H1 (cell line): ENCODE results near the gene PLPPR2. TPM values are rescaled to one million over a fixed set of nuclear protein-coding genes. Genes with fewer than 3 reads are reported as not detected.

Experiments used
- CTCF ChIA-PET: fragments of 300-600 bp; sonication (Branson Sonifier 250); formaldehyde crosslinking; loops from one replicate; lab custom pipeline; 2021; ENCODE audit not compliant: partially characterized antibody; lab: Charles Lee
- POLR2A ChIA-PET: fragments of 300-600 bp; sonication (Branson Sonifier 250); formaldehyde crosslinking; loops from one replicate; lab custom pipeline; 2021; ENCODE audit warnings: inconsistent platforms; ENCODE audit not compliant: partially characterized antibody; lab: Charles Lee
- DNase-seq, 2 experiments: peaks; one replicate each; pipeline versions ENCODE4 v3.0.0 to v3.0.0-alpha.2; 2010 to 2022; ENCODE audit warnings: low spot score in 2 of 2, low read depth in 1 of 2, mixed read lengths in 1 of 2
- FAIRE-seq: peaks from 2 replicates; lab custom pipeline; 2011; peaks lifted over from hg19 to GRCh38; lab: Jason Lieb, UNC
- H2AFZ ChIP-seq: 2 replicates; pipeline ENCODE4 v1.8.1; 2012; ENCODE audit warnings: low read length, inconsistent platforms
- H2AK5ac ChIP-seq: 2 replicates; pipeline ENCODE4 v1.6.1; 2013; ENCODE audit warnings: low read depth, low read length
- H2BK120ac ChIP-seq: replicated peaks from 2 replicates; pipeline ENCODE3; 2013; ENCODE audit warnings: low read depth, low read length, inconsistent platforms
- H2BK12ac ChIP-seq: 2 replicates; pipeline ENCODE4 v1.6.1; 2013; ENCODE audit warnings: low read depth, low read length
- H2BK15ac ChIP-seq: 2 replicates; pipeline ENCODE4 v1.6.1; 2013; ENCODE audit warnings: low read length
- H2BK20ac ChIP-seq: 2 replicates; pipeline ENCODE4 v1.6.1; 2013; ENCODE audit warnings: low read length
- H2BK5ac ChIP-seq: 2 replicates; pipeline ENCODE4 v1.6.1; 2013; ENCODE audit warnings: low read depth, low read length
- H3K14ac ChIP-seq: 2 replicates; pipeline ENCODE4 v1.6.1; 2013; ENCODE audit warnings: inconsistent platforms; ENCODE audit not compliant: insufficient read length
- H3K18ac ChIP-seq: 2 replicates; pipeline ENCODE4 v1.6.1; 2013; ENCODE audit warnings: low read length; ENCODE audit errors: extremely low read depth
- H3K23ac ChIP-seq: 2 replicates; pipeline ENCODE4 v1.6.1; 2013; ENCODE audit warnings: inconsistent platforms; ENCODE audit not compliant: insufficient read length
- H3K23me2 ChIP-seq: 2 replicates; pipeline ENCODE4 v1.6.1; 2013; ENCODE audit warnings: low read depth, low read length
- H3K27ac ChIP-seq: 2 replicates; pipeline ENCODE4 v1.6.1; 2011; ENCODE audit warnings: low read depth, low read length, inconsistent platforms
- H3K27me3 ChIP-seq, 4 experiments: replicated peaks in 1 of 4; 1 replicate in 1 of 4; 2 replicates in 3 of 4; pipeline versions ENCODE4 v1.6.1 to v1.8.1; 2011 to 2013; ENCODE audit warnings: low read length in 3 of 4, mild to moderate bottlenecking in 3 of 4, inconsistent platforms in 2 of 4, mixed read lengths in 2 of 4, moderate library complexity in 1 of 4; ENCODE audit not compliant: control insufficient read depth in 3 of 4, insufficient read depth in 3 of 4; ENCODE audit errors: extremely low read depth in 1 of 4
- H3K36me3 ChIP-seq, 4 experiments: 2 replicates each; pipeline versions ENCODE4 v1.6.1 to v1.8.1; 2011 to 2013; ENCODE audit warnings: mild to moderate bottlenecking in 4 of 4, low read length in 3 of 4, moderate library complexity in 2 of 4, control low read depth in 1 of 4, inconsistent platforms in 1 of 4; ENCODE audit not compliant: insufficient read depth in 4 of 4, control insufficient read depth in 2 of 4
- H3K4ac ChIP-seq: replicated peaks from 2 replicates; pipeline ENCODE3; 2013; ENCODE audit warnings: low read length, low read depth, mixed read lengths, inconsistent platforms; ENCODE audit not compliant: insufficient read length
- H3K4me1 ChIP-seq, 4 experiments: replicated peaks in 1 of 4; 1 replicate in 1 of 4; 2 replicates in 3 of 4; pipeline versions ENCODE4 v1.6.1 to v1.8.1; 2011 to 2013; ENCODE audit warnings: low read length in 3 of 4, inconsistent platforms in 2 of 4, mixed read lengths in 1 of 4; ENCODE audit not compliant: insufficient read depth in 4 of 4, control insufficient read depth in 3 of 4
- H3K4me2 ChIP-seq, 2 experiments: 2 replicates each; pipeline versions ENCODE4 v1.6.1 to v1.8.1; 2011 to 2013; ENCODE audit warnings: low read depth in 2 of 2, low read length in 2 of 2, control low read depth in 1 of 2, inconsistent platforms in 1 of 2, mild to moderate bottlenecking in 1 of 2; ENCODE audit not compliant: insufficient read depth in 1 of 2
- H3K4me3 ChIP-seq, 4 experiments: fragments of 200-600, 300-600 bp in 1 of 4; sonication (generic), shearing (Covaris generic), sonication (Bioruptor Twin) in 1 of 4; 2 replicates each; pipeline versions ENCODE4 v1.5.1 to v1.8.1; 2011 to 2016; ENCODE audit warnings: low read length in 4 of 4, low read depth in 3 of 4, control low read depth in 2 of 4, inconsistent platforms in 2 of 4, mild to moderate bottlenecking in 2 of 4, mixed read lengths in 1 of 4, moderate library complexity in 1 of 4; ENCODE audit not compliant: insufficient read depth in 2 of 4; ENCODE audit errors: extremely low read depth in 1 of 4
- H3K56ac ChIP-seq: replicated peaks from 2 replicates; pipeline ENCODE3; 2013; ENCODE audit warnings: low read depth, mild to moderate bottlenecking, mixed read lengths, low read length, inconsistent platforms; ENCODE audit not compliant: insufficient read length
- H3K79me1 ChIP-seq: 2 replicates; pipeline ENCODE4 v1.6.1; 2013; ENCODE audit warnings: low read depth, low read length, control low read depth
- H3K79me2 ChIP-seq, 2 experiments: 2 replicates each; pipeline versions ENCODE4 v1.6.1 to v1.8.1; 2012 to 2013; ENCODE audit warnings: low read length in 2 of 2, mild to moderate bottlenecking in 2 of 2, inconsistent platforms in 1 of 2; ENCODE audit not compliant: insufficient read depth in 2 of 2, control insufficient read depth in 1 of 2
- H3K9ac ChIP-seq, 4 experiments: replicated peaks in 1 of 4; 1 replicate in 1 of 4; 2 replicates in 3 of 4; pipeline versions ENCODE4 v1.6.1 to v1.8.1; 2011 to 2013; ENCODE audit warnings: low read depth in 3 of 4, low read length in 3 of 4, control low read depth in 2 of 4, mild to moderate bottlenecking in 2 of 4, moderate library complexity in 2 of 4, inconsistent platforms in 1 of 4; ENCODE audit errors: extremely low read depth in 1 of 4
- H3K9me3 ChIP-seq, 2 experiments: 2 replicates each; pipeline versions ENCODE4 v1.6.1 to v1.8.1; 2012 to 2013; ENCODE audit warnings: mild to moderate bottlenecking in 2 of 2, moderate library complexity in 2 of 2, control low read depth in 1 of 2, inconsistent platforms in 1 of 2, low read depth in 1 of 2, low read length in 1 of 2, mixed read lengths in 1 of 2; ENCODE audit not compliant: insufficient read depth in 2 of 2
- H4K20me1 ChIP-seq, 2 experiments: replicated peaks in 1 of 2; 2 replicates each; pipeline versions ENCODE3 to v1.8.1; 2011 to 2013; ENCODE audit warnings: inconsistent platforms in 2 of 2, low read length in 2 of 2, mild to moderate bottlenecking in 1 of 2; ENCODE audit not compliant: insufficient read depth in 2 of 2, control insufficient read depth in 1 of 2
- H4K5ac ChIP-seq: 2 replicates; pipeline ENCODE4 v1.6.1; 2013; ENCODE audit warnings: low read length, low read depth, mixed read lengths, inconsistent platforms; ENCODE audit not compliant: insufficient read length
- H4K8ac ChIP-seq: 2 replicates; pipeline ENCODE4 v1.8.0; 2013; ENCODE audit warnings: mild to moderate bottlenecking, moderate library complexity, low read length, inconsistent platforms; ENCODE audit not compliant: insufficient read depth; ENCODE audit errors: extremely low read depth
- H4K91ac ChIP-seq: replicated peaks from 2 replicates; pipeline ENCODE3; 2013; ENCODE audit warnings: low read length, mixed read lengths, inconsistent platforms; ENCODE audit not compliant: insufficient read length
- BACH1 ChIP-seq: IDR thresholded peaks from 2 replicates; pipeline ENCODE4 v1.6.1; 2012; ENCODE audit warnings: low read length, improper control_type of control experiment
- BCL11A ChIP-seq, 2 experiments: IDR thresholded peaks; one replicate each; pipeline ENCODE4 v1.6.1; 2011; ENCODE audit warnings: low read depth in 2 of 2, low read length in 2 of 2, mild to moderate bottlenecking in 2 of 2
- MAX ChIP-seq: IDR thresholded peaks from 2 replicates; pipeline ENCODE4 v1.6.1; 2012; ENCODE audit warnings: inconsistent platforms
- SRF ChIP-seq: IDR thresholded peaks from 2 replicates; pipeline ENCODE4 v1.6.1; 2011; ENCODE audit warnings: mild to moderate bottlenecking, low read depth, low read length, moderate library complexity
- WGBS, 2 experiments: shearing (Covaris generic) in 1 of 2; methylation state at CpG; one replicate each; pipeline versions ENCODE4 v1.1.6 to v1.1.7; 2013 to 2015; ENCODE audit warnings: low lambda C conversion rate in 2 of 2, mixed read lengths in 2 of 2, inconsistent platforms in 1 of 2, low coverage in 1 of 2, missing lambda C conversion rate in 1 of 2; ENCODE audit not compliant: insufficient replicate concordance in 2 of 2, insufficient coverage in 1 of 2, insufficient read length in 1 of 2; ENCODE audit errors: extremely low coverage in 1 of 2, missing lambda C conversion rate in 1 of 2; 5-methylcytosine and 5-hydroxymethylcytosine counted together
- polyA plus RNA-seq, 7 experiments: library from polyadenylated mRNA; depleted of rRNA in 3 of 7; stranded (reverse) in 5 of 7; unstranded in 2 of 7; fragments of >200 nt in 5 of 7; fragments of 200-250 nt in 2 of 7; gene quantifications; 1 replicate in 5 of 7; 2 replicates in 1 of 7; 4 replicates in 1 of 7; pipeline versions ENCODE4 v1.2.1 to v1.2.3, GENCODE V29; 2011 to 2013; ENCODE audit warnings: missing spikeins in 2 of 7, mixed read lengths in 2 of 7
- total RNA-seq: library from RNA; stranded (reverse); fragmentation: NEBNext Ultra II Directional; extraction: Animal tissue kit (Norgen Biotek cat#: 25700); gene quantifications from 2 replicates; pipeline ENCODE4 v1.2.1, GENCODE V29; 2021

Gene PLPPR2
- total and polyA plus RNA-seq, 2 of the 8 experiments (the other 6 are each of a cell fraction or from before 2014, with no cell fraction given) = 7.2 to 11.7 TPM

GRCh38 chr19:11349171-11349570 lies 6.1 kb upstream of the PLPPR2 start:
- H2BK20ac ChIP-seq = no peak overlapping the region
- H3K4me3 ChIP-seq = no peak overlapping the region
- H4K91ac ChIP-seq = peak overlapping the region; percentile 26
- no peaks in the 10 kb centered on the region; a peak in 1 of 7 replicates for H3K27me3 ChIP-seq
- H2BK12ac ChIP-seq = no peak overlapping the region
- H3K4me2 ChIP-seq = no peak overlapping the region
- H3K56ac ChIP-seq = no peak overlapping the region
- ChIA-PET POLR2A (interaction anchor here (1.0 kb wide), 1 partner anchor 33 kb away, joined by 3 read pairs; no protein-coding TSS in a partner anchor), CTCF (interaction anchor here (0.6 to 1.5 kb wide), 3 partner anchors 12 to 133 kb away, joined by 3 to 4 read pairs (median 3); no protein-coding TSS in a partner anchor)
- H3K4ac ChIP-seq = no peak overlapping the region
- peaks cover 0 to 10% (median 6%) of the 10 kb centered on the region in 4 experiments; a peak in 5 of 7 replicates for H3K4me1 ChIP-seq
- H4K8ac ChIP-seq = no peak overlapping the region
- H3K23ac ChIP-seq = no peak overlapping the region
- peaks cover 0 to 6% of the 10 kb centered on the region in 2 experiments; a peak in 1 of 4 replicates for H3K9me3 ChIP-seq
- no peak for TF ChIP-seq BACH1
- no peak for TF ChIP-seq MAX
- no peak for TF ChIP-seq BCL11A (IDR thresholded peaks at IDR 0.05; ENCODE audit: low read depth in 2 of 2, low read length in 2 of 2)
- no peak for TF ChIP-seq SRF
- H3K18ac ChIP-seq = no peak overlapping the region
- no peaks in the 10 kb centered on the region for H3K36me3 ChIP-seq
- FAIRE-seq (no peak), DNase-seq (no peak)
- H2AFZ ChIP-seq = no peak overlapping the region
- H4K20me1 ChIP-seq = no peaks in the 10 kb centered on the region
- H2BK5ac ChIP-seq = no peak overlapping the region
- H3K79me1 ChIP-seq = peaks cover 5% of the 10 kb centered on the region; the same call in 1 of the 2 replicates
- H3K9ac ChIP-seq = no peak overlapping the region
- no peak overlapping the region for H2BK120ac ChIP-seq
- no peak overlapping the region for H2BK15ac ChIP-seq
- peaks cover 14% of the 10 kb centered on the region for H3K23me2 ChIP-seq
- H3K27ac ChIP-seq = no peak overlapping the region
- H3K79me2 ChIP-seq = peaks cover 0 to 3% of the 10 kb centered on the region in 2 experiments; a peak in 1 of 4 replicates
- 83% methylated on average over 4 of the region's 4 CpGs; no CpG with 5 or more reads in 1 of the 2 experiments for WGBS, 2 experiments
- no peak overlapping the region for H3K14ac ChIP-seq
- H2AK5ac ChIP-seq = 0 out of 2 replicates have a peak overlapping the region, but pooled peaks have one; percentile 53
- H4K5ac ChIP-seq = no peak overlapping the region
